HCT116 (cell line): ENCODE data around the gene FTO. TPM values are rescaled to one million over a fixed set of nuclear protein-coding genes. Genes with fewer than 3 reads are reported as not detected.

Experiments used
- ATAC-seq: fragments of 200-7000 bp; cut with Tn5 transposase; 2 replicates; pipeline ENCODE4 v1.9.1; 2020; ENCODE audit warnings: mild to moderate bottlenecking, moderate library complexity
- BruUV-seq: library from RNA; stranded (reverse); fragments of 400-500 nt; replicated peaks from 2 replicates; lab custom pipeline; 2021; lab: Mats Ljungman, UMichigan
- CTCF ChIA-PET: fragments of 300-600 bp; sonication (Branson Sonifier 250); formaldehyde crosslinking; loops from one replicate; lab custom pipeline; 2021; ENCODE audit warnings: antibody characterized with exemption; lab: Charles Lee
- POLR2A ChIA-PET: fragments of 300-600, 350-600 bp; sonication (Branson Sonifier 250); formaldehyde crosslinking; loops from one replicate; lab custom pipeline; 2021; ENCODE audit warnings: antibody characterized with exemption; lab: Charles Lee
- RAD21 ChIA-PET, 2 experiments: fragments of 300-600 bp; sonication (Branson Sonifier 250); formaldehyde crosslinking; loops; one replicate each; lab custom pipeline; 2023; ENCODE audit warnings: low total read pairs in 2 of 2; ENCODE audit not compliant: uncharacterized antibody in 2 of 2, unreplicated experiment in 2 of 2, low non-redundant PET in 1 of 2; lab: Charles Lee
- DNase-seq: peaks from one replicate; pipeline ENCODE4 v3.0.0-alpha.2; 2010; ENCODE audit warnings: low read depth, low spot score
- H2AFZ ChIP-seq: fragments of 200-600 bp; shearing (Covaris generic), sonication (generic); 2 replicates; pipeline ENCODE4 v1.6.1; 2017; ENCODE audit warnings: low read depth, mixed run types, mixed read lengths, antibody characterized with exemption, low read length; ENCODE audit not compliant: poor library complexity, severe bottlenecking
- H3K27ac ChIP-seq: 2 replicates; pipeline ENCODE4 v1.5.1; 2012; ENCODE audit warnings: low read depth, low read length
- H3K27me3 ChIP-seq: fragments of 200-600 bp; sonication (generic); 2 replicates; pipeline ENCODE4 v1.6.1; 2016; ENCODE audit warnings: mixed run types, low read length, mixed read lengths; ENCODE audit not compliant: insufficient read depth
- H3K36me3 ChIP-seq, 2 experiments: fragments of 200-500 bp in 1 of 2; fragments of 200-600 bp in 1 of 2; sonication (Bioruptor generic) in 1 of 2; sonication (generic) in 1 of 2; 2 replicates each; pipeline versions ENCODE4 v1.5.1 to v1.6.1; 2014 to 2016; ENCODE audit warnings: low read length in 2 of 2, inconsistent platforms in 1 of 2, mixed read lengths in 1 of 2, mixed run types in 1 of 2; ENCODE audit not compliant: insufficient read depth in 2 of 2, control insufficient read depth in 1 of 2
- H3K4me1 ChIP-seq, 2 experiments: fragments of 200-600 bp in 1 of 2; sonication (generic) in 1 of 2; 2 replicates each; pipeline versions ENCODE4 v1.5.1 to v1.6.1; 2012 to 2017; ENCODE audit warnings: low read length in 2 of 2, inconsistent platforms in 1 of 2, mild to moderate bottlenecking in 1 of 2, mixed read lengths in 1 of 2, mixed run types in 1 of 2, moderate library complexity in 1 of 2; ENCODE audit not compliant: insufficient read depth in 2 of 2, control insufficient read depth in 1 of 2
- H3K4me2 ChIP-seq: fragments of 200-600 bp; sonication (generic); 2 replicates; pipeline ENCODE4 v1.6.1; 2017; ENCODE audit warnings: mixed run types, low read length, mixed read lengths
- H3K4me3 ChIP-seq, 2 experiments: fragments of 200-600 bp in 1 of 2; sonication (generic) in 1 of 2; replicated peaks in 1 of 2; 2 replicates each; pipeline ENCODE4 v1.5.1; 2011 to 2016; ENCODE audit warnings: low read length in 2 of 2, control low read depth in 1 of 2, low read depth in 1 of 2, mild to moderate bottlenecking in 1 of 2, mixed read lengths in 1 of 2, mixed run types in 1 of 2
- H3K79me2 ChIP-seq: fragments of 200-600 bp; sonication (generic); 2 replicates; pipeline ENCODE4 v1.6.1; 2017; ENCODE audit warnings: mild to moderate bottlenecking, mixed run types, low read length, moderate library complexity, mixed read lengths; ENCODE audit not compliant: insufficient read depth
- H3K9ac ChIP-seq: fragments of 200-600 bp; sonication (generic); 2 replicates; pipeline ENCODE4 v1.6.1; 2016; ENCODE audit warnings: low read length, mixed read lengths
- H3K9me2 ChIP-seq: fragments of 200-600 bp; sonication (generic), shearing (Covaris generic); 2 replicates; pipeline ENCODE4 v1.6.1; 2017; ENCODE audit warnings: mixed run types, mild to moderate bottlenecking, moderate library complexity; ENCODE audit not compliant: insufficient read depth
- H3K9me3 ChIP-seq, 2 experiments: fragments of 200-500 bp in 1 of 2; fragments of 200-600 bp in 1 of 2; sonication (Bioruptor generic) in 1 of 2; sonication (generic) in 1 of 2; 2 replicates each; pipeline ENCODE4 v1.6.1; 2014 to 2017; ENCODE audit warnings: low read length in 2 of 2, mixed read lengths in 2 of 2, inconsistent platforms in 1 of 2, low read depth in 1 of 2, mild to moderate bottlenecking in 1 of 2, mixed run types in 1 of 2, moderate library complexity in 1 of 2; ENCODE audit not compliant: control insufficient read depth in 1 of 2, insufficient read depth in 1 of 2
- H4K20me1 ChIP-seq: fragments of 200-600 bp; sonication (generic), shearing (Covaris generic); 2 replicates; pipeline ENCODE4 v1.6.1; 2017; ENCODE audit warnings: mixed run types, mild to moderate bottlenecking, moderate library complexity; ENCODE audit not compliant: insufficient read depth
- CBX3 ChIP-seq: IDR thresholded peaks from 2 replicates; pipeline ENCODE4 v1.6.1; 2012; ENCODE audit warnings: low read depth
- CEBPB ChIP-seq: IDR thresholded peaks from 2 replicates; pipeline ENCODE4 v1.6.1; 2012; ENCODE audit warnings: low read depth
- EGR1 ChIP-seq: IDR thresholded peaks from 2 replicates; pipeline ENCODE4 v1.6.1; 2012; ENCODE audit warnings: low read depth
- ELF1 ChIP-seq: IDR thresholded peaks from 2 replicates; pipeline ENCODE4 v1.6.1; 2012; ENCODE audit warnings: low read depth, borderline replicate concordance
- EZH2 ChIP-seq: fragments of 200-600 bp; sonication (generic); IDR thresholded peaks from 2 replicates; pipeline ENCODE4 v1.6.1; 2017; ENCODE audit warnings: antibody characterized with exemption, mixed run types
- POLR2AphosphoS5 ChIP-seq: IDR thresholded peaks from 2 replicates; pipeline ENCODE4 v1.6.1; 2011; ENCODE audit warnings: mild to moderate bottlenecking, low read depth, low read length, moderate library complexity
- RAD21 ChIP-seq: IDR thresholded peaks from 2 replicates; pipeline ENCODE4 v1.6.1; 2012; ENCODE audit warnings: low read depth, mild to moderate bottlenecking
- SIN3A ChIP-seq: IDR thresholded peaks from 2 replicates; pipeline ENCODE4 v1.6.1; 2012; ENCODE audit warnings: low read depth
- SRF ChIP-seq: IDR thresholded peaks from 2 replicates; pipeline ENCODE4 v1.6.1; 2012; ENCODE audit warnings: low read depth
- TCF7L2 ChIP-seq: IDR thresholded peaks from 2 replicates; pipeline ENCODE4 v1.7.0; 2011; ENCODE audit warnings: borderline replicate concordance, inconsistent platforms; ENCODE audit not compliant: insufficient read depth, insufficient read length; ENCODE audit errors: extremely low read depth
- YY1 ChIP-seq: IDR thresholded peaks from 2 replicates; pipeline ENCODE4 v1.6.1; 2011; ENCODE audit warnings: low read length, low read depth, moderate library complexity, mild to moderate bottlenecking; ENCODE audit not compliant: insufficient replicate concordance; ENCODE audit errors: extremely low read depth
- ZNF274 ChIP-seq: fragments of 200-500 bp; sonication (Bioruptor generic); IDR thresholded peaks from 2 replicates; pipeline ENCODE4 v1.6.1; 2014; ENCODE audit warnings: mild to moderate bottlenecking, low read depth, low read length, inconsistent platforms
- intact Hi-C: fragments of 100-400 bp; cut with micrococcal nuclease; formaldehyde crosslinking; loops from 2 replicates; pipeline ENCODE4 v1.10.0; 2022
- total RNA-seq: library from RNA; stranded (reverse); gene quantifications from one replicate; pipeline ENCODE4 v1.2.1, GENCODE V29; 2021; ENCODE audit not compliant: unreplicated experiment
- TF ChIP-seq, protein P1 (sequence below), 3 experiments: fragments of 200-600 bp in 1 of 3; sonication (generic) in 1 of 3; IDR thresholded peaks in 2 of 3; conservative IDR thresholded peaks in 1 of 3; 2 replicates each; pipeline ENCODE4 v1.5.1; 2012 to 2017; ENCODE audit warnings: low read depth in 2 of 3, low read length in 2 of 3, antibody characterized with exemption in 1 of 3, borderline replicate concordance in 1 of 3, control low read depth in 1 of 3, mild to moderate bottlenecking in 1 of 3, mixed read lengths in 1 of 3, mixed run types in 1 of 3, moderate library complexity in 1 of 3; ENCODE audit not compliant: insufficient read depth in 1 of 3
- TF ChIP-seq, protein P2 (sequence below): IDR thresholded peaks from 2 replicates; pipeline ENCODE4 v1.6.1; 2011; ENCODE audit warnings: mild to moderate bottlenecking, low read length, moderate library complexity; ENCODE audit not compliant: insufficient replicate concordance; ENCODE audit errors: extremely low read depth

The FTO gene
- total RNA-seq, 1 experiment from 2014 or later: 55.2 TPM

DNA sequence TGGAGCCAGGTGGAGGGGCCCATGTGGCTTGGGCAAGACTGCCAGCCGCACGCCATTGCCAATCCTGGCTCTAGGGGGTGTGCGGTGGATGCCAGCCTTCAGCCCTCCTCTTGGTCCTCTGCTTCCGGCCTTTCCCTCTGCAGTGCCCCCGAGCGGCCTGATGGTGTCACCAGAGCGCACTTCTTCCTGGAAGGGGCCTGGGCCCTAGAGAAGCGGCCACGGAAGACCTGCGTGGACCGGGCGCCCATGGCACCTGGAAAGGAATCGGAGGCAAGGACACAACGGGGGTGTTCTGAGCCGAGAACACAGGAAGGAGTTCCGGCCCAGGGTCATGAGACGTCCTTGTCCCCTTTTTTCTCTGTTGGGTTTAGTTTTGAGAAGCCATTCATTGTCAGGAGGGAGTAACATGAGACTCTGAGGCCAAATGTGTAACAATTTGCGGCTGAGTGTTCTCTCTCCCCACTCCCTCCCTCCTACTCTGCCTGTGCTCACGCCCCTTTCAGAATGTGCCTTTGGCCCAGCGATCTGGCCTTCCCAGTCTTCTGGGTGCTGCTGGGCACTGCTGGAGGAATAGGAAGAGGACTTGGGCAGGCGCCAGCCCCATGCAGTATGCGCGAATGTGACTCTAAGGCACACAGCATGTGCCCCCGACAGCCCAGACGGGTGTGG, 489.8 kb downstream of the FTO start:
- intact Hi-C loops: loop anchor here (5.0 to 10.0 kb wide), 2 partner anchors 426 to 1061 kb away; no protein-coding TSS in a partner anchor
- peak overlapping the region; percentile 21 to 28; a peak in 3 of 4 replicates for H3K4me3 ChIP-seq

More for the DNA sequence above, 489.8 kb downstream of the FTO start:
- H3K36me3 ChIP-seq: no peaks in the 10 kb centered on the region
- no peaks in the 10 kb centered on the region for H3K9me3 ChIP-seq
- peak overlapping the region; percentile 63 for H3K4me2 ChIP-seq
- H3K9ac ChIP-seq: peak overlapping the region; percentile 37; the same call in 1 of the 2 replicates
- TF ChIP-seq ZNF274 (no peak), CEBPB (no peak), SIN3A (no peak), CBX3 (0 out of 2 replicates have a peak, but pooled peaks have one; percentile 29), ELF1 (peak; percentile 64), YY1 (peak; percentile 59), EZH2 (no peak), RAD21 (peak; percentile 72), POLR2AphosphoS5 (peak; percentile 37; the same call in 1 of the 2 replicates), EGR1 (no peak), TCF7L2 (no peak), SRF (no peak)
- TF ChIP-seq, protein P1, sequence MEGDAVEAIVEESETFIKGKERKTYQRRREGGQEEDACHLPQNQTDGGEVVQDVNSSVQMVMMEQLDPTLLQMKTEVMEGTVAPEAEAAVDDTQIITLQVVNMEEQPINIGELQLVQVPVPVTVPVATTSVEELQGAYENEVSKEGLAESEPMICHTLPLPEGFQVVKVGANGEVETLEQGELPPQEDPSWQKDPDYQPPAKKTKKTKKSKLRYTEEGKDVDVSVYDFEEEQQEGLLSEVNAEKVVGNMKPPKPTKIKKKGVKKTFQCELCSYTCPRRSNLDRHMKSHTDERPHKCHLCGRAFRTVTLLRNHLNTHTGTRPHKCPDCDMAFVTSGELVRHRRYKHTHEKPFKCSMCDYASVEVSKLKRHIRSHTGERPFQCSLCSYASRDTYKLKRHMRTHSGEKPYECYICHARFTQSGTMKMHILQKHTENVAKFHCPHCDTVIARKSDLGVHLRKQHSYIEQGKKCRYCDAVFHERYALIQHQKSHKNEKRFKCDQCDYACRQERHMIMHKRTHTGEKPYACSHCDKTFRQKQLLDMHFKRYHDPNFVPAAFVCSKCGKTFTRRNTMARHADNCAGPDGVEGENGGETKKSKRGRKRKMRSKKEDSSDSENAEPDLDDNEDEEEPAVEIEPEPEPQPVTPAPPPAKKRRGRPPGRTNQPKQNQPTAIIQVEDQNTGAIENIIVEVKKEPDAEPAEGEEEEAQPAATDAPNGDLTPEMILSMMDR (IDR thresholded peaks at IDR 0.05 in 2 of 3, conservative IDR thresholded peaks at IDR 0.05 in 1 of 3; ENCODE audit: borderline replicate concordance in 1 of 3, insufficient read depth in 1 of 3, low read depth in 2 of 3, low read length in 2 of 3): peak; percentile 77 to 94 (median 90)
- TF ChIP-seq, protein P2, sequence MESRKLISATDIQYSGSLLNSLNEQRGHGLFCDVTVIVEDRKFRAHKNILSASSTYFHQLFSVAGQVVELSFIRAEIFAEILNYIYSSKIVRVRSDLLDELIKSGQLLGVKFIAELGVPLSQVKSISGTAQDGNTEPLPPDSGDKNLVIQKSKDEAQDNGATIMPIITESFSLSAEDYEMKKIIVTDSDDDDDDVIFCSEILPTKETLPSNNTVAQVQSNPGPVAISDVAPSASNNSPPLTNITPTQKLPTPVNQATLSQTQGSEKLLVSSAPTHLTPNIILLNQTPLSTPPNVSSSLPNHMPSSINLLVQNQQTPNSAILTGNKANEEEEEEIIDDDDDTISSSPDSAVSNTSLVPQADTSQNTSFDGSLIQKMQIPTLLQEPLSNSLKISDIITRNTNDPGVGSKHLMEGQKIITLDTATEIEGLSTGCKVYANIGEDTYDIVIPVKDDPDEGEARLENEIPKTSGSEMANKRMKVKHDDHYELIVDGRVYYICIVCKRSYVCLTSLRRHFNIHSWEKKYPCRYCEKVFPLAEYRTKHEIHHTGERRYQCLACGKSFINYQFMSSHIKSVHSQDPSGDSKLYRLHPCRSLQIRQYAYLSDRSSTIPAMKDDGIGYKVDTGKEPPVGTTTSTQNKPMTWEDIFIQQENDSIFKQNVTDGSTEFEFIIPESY: no peak
- H3K27me3 ChIP-seq: no peaks in the 10 kb centered on the region; the same call in 1 of the 2 replicates
- ChIA-PET POLR2A (no interaction called here), CTCF (no interaction called here), RAD21 (no interaction called here)
- H4K20me1 ChIP-seq: no peaks in the 10 kb centered on the region
- no TSS peak for BruUV-seq
- peaks cover 0 to 9% of the 10 kb centered on the region in 2 experiments; a peak in 3 of 4 replicates for H3K4me1 ChIP-seq
- H3K27ac ChIP-seq: peak overlapping the region; percentile 13; the same call in 1 of the 2 replicates
- H2AFZ ChIP-seq: peak overlapping the region; percentile 50
- DNase-seq (peak; percentile 59), ATAC-seq (peak; percentile 99)
- H3K9me2 ChIP-seq: no peaks in the 10 kb centered on the region
- H3K79me2 ChIP-seq: no peaks in the 10 kb centered on the region
